IPS-20b (cell line): ENCODE measurements around the gene XCR1.
"Not testable (repeated sequence)": the region's sequence is repeated elsewhere in the genome, so short reads cannot be mapped to it uniquely, and the experiment has no call there.

ENCODE experiments used
- H3K27ac ChIP-seq: one replicate; pipeline ENCODE4 v1.5.1; 2013; ENCODE audit warnings: low read length
- H3K27me3 ChIP-seq: 2 replicates; pipeline ENCODE4 v1.6.1; 2013; ENCODE audit warnings: mild to moderate bottlenecking, low read length, inconsistent platforms; ENCODE audit not compliant: insufficient read depth
- H3K36me3 ChIP-seq: 2 replicates; pipeline ENCODE4 v1.6.1; 2013; ENCODE audit warnings: low read depth, mild to moderate bottlenecking, inconsistent platforms, low read length, moderate library complexity; ENCODE audit not compliant: insufficient read depth
- H3K4me1 ChIP-seq: 2 replicates; pipeline ENCODE4 v1.6.1; 2013; ENCODE audit warnings: mild to moderate bottlenecking, control low read depth, inconsistent platforms, low read length, moderate library complexity; ENCODE audit not compliant: insufficient read depth
- H3K4me3 ChIP-seq: 2 replicates; pipeline ENCODE4 v1.5.1; 2013; ENCODE audit warnings: mild to moderate bottlenecking, low read length, inconsistent platforms
- H3K9ac ChIP-seq: 2 replicates; pipeline ENCODE4 v1.6.1; 2013; ENCODE audit warnings: low read depth, mild to moderate bottlenecking, inconsistent platforms, low read length, moderate library complexity
- H3K9me3 ChIP-seq: 2 replicates; pipeline ENCODE4 v1.6.1; 2013; ENCODE audit warnings: mild to moderate bottlenecking, low read depth, low read length, inconsistent platforms; ENCODE audit not compliant: insufficient read depth

XCR1 gene

GRCh38 chr3:46038071-46038470, 10.8 kb upstream of the XCR1 start:
- H3K36me3 ChIP-seq, H3K9me3 ChIP-seq, H3K27ac ChIP-seq, H3K9ac ChIP-seq, H3K4me3 ChIP-seq, H3K27me3 ChIP-seq, H3K4me1 ChIP-seq: not testable (repeated sequence)

GRCh38 chr3:46036191-46036590, 8.9 kb upstream of the XCR1 start:
- H3K9me3 ChIP-seq, result 0 out of 2 replicates have a peak, but pooled peaks cover 3% of the 10 kb centered on the region
- no peak overlapping the region for H3K4me3 ChIP-seq
- H3K27ac ChIP-seq, result no peak overlapping the region

GRCh38 chr3:46031747-46032146, 4.5 kb upstream of the XCR1 start:
- Histone ChIP-seq H3K36me3 (no peaks in the 10 kb centered on the region), H3K9ac (no peak overlapping the region), H3K27ac (no peak overlapping the region), H3K27me3 (no peaks in the 10 kb centered on the region), H3K9me3 (peaks cover 9% of the 10 kb centered on the region; the same call in 1 of the 2 replicates), H3K4me1 (no peaks in the 10 kb centered on the region), H3K4me3 (no peak overlapping the region)

More at GRCh38 chr3:46036191-46036590, 8.9 kb upstream of the XCR1 start:
- Histone ChIP-seq H3K4me1 (no peaks in the 10 kb centered on the region), H3K36me3 (no peaks in the 10 kb centered on the region), H3K9ac (no peak overlapping the region), H3K27me3 (no peaks in the 10 kb centered on the region)

GRCh38 chr3:46031269-46031668, 4.0 kb upstream of the XCR1 start:
- Histone ChIP-seq H3K9me3 (peaks cover 9% of the 10 kb centered on the region; the same call in 1 of the 2 replicates), H3K9ac (no peak overlapping the region), H3K4me3 (no peak overlapping the region), H3K36me3 (no peaks in the 10 kb centered on the region), H3K27me3 (no peaks in the 10 kb centered on the region), H3K27ac (no peak overlapping the region), H3K4me1 (no peaks in the 10 kb centered on the region)

GRCh38 chr3:46030626-46031025, 3.3 kb upstream of the XCR1 start:
- H3K4me1 ChIP-seq, result no peaks in the 10 kb centered on the region
- H3K9me3 ChIP-seq, result peaks cover 9% of the 10 kb centered on the region; the same call in 1 of the 2 replicates
- no peaks in the 10 kb centered on the region for H3K27me3 ChIP-seq
- H3K36me3 ChIP-seq, result no peaks in the 10 kb centered on the region
- no peak overlapping the region for H3K4me3 ChIP-seq
- H3K9ac ChIP-seq, result no peak overlapping the region
- no peak overlapping the region for H3K27ac ChIP-seq

- no peaks in the 10 kb centered on the region for H3K4me1 ChIP-seq
- H3K9ac ChIP-seq, result no peak overlapping the region
- H3K4me3 ChIP-seq, result no peak overlapping the region
- H3K27ac ChIP-seq, result no peak overlapping the region
- no peaks in the 10 kb centered on the region for H3K36me3 ChIP-seq
- no peaks in the 10 kb centered on the region for H3K27me3 ChIP-seq
- H3K9me3 ChIP-seq, result peaks cover 9% of the 10 kb centered on the region; the same call in 1 of the 2 replicates
These were observed 2.8 kb upstream of the XCR1 start for GRCh38 chr3:46029953-46030543.

- Histone ChIP-seq H3K36me3 (no peaks in the 10 kb centered on the region), H3K4me3 (no peak overlapping the region), H3K9ac (no peak overlapping the region), H3K9me3 (peaks cover 9% of the 10 kb centered on the region; the same call in 1 of the 2 replicates), H3K27ac (no peak overlapping the region), H3K27me3 (no peaks in the 10 kb centered on the region), H3K4me1 (no peaks in the 10 kb centered on the region)
These were observed 584 bp upstream of the XCR1 start for GRCh38 chr3:46027736-46028397.

- no peaks in the 10 kb centered on the region for H3K36me3 ChIP-seq
- no peak overlapping the region for H3K9ac ChIP-seq
- H3K27me3 ChIP-seq, result no peaks in the 10 kb centered on the region
- no peak overlapping the region for H3K27ac ChIP-seq
- no peaks in the 10 kb centered on the region for H3K4me1 ChIP-seq
- H3K4me3 ChIP-seq, result no peak overlapping the region
- H3K9me3 ChIP-seq, result peaks cover 9% of the 10 kb centered on the region; the same call in 1 of the 2 replicates
These were observed 2.1 kb downstream of the XCR1 start for GRCh38 chr3:46025139-46025538.

- Histone ChIP-seq H3K9me3 (peaks cover 9% of the 10 kb centered on the region; the same call in 1 of the 2 replicates), H3K4me3 (no peak overlapping the region), H3K27ac (no peak overlapping the region), H3K36me3 (no peaks in the 10 kb centered on the region), H3K4me1 (no peaks in the 10 kb centered on the region), H3K27me3 (no peaks in the 10 kb centered on the region), H3K9ac (no peak overlapping the region)
These were observed 3.2 kb downstream of the XCR1 start for GRCh38 chr3:46024131-46024530.

GRCh38 chr3:46022909-46023785, 4.1 kb downstream of the XCR1 start:
- Histone ChIP-seq H3K27ac (no peak overlapping the region), H3K4me3 (no peak overlapping the region), H3K27me3 (no peaks in the 10 kb centered on the region), H3K36me3 (no peaks in the 10 kb centered on the region), H3K4me1 (no peaks in the 10 kb centered on the region), H3K9me3 (peaks cover 8% of the 10 kb centered on the region; the same call in 1 of the 2 replicates), H3K9ac (no peak overlapping the region)

- Histone ChIP-seq H3K27me3 (no peaks in the 10 kb centered on the region), H3K4me3 (no peak overlapping the region), H3K9ac (no peak overlapping the region), H3K9me3 (no peaks in the 10 kb centered on the region; the same call in 1 of the 2 replicates), H3K36me3 (no peaks in the 10 kb centered on the region), H3K4me1 (no peaks in the 10 kb centered on the region), H3K27ac (no peak overlapping the region)
These were observed 5.8 kb downstream of the XCR1 start for GRCh38 chr3:46021516-46021915.
